GM18868 (cell line): ENCODE results near the gene ZEB2.

Source experiments
- ATAC-seq: cut with Tn5 transposase; IDR thresholded peaks from one replicate; pipeline ENCODE4 v1.9.1; 2021; ENCODE audit warnings: mild to moderate bottlenecking, moderate library complexity; ENCODE audit not compliant: unreplicated experiment

The ZEB2 gene

DNA sequence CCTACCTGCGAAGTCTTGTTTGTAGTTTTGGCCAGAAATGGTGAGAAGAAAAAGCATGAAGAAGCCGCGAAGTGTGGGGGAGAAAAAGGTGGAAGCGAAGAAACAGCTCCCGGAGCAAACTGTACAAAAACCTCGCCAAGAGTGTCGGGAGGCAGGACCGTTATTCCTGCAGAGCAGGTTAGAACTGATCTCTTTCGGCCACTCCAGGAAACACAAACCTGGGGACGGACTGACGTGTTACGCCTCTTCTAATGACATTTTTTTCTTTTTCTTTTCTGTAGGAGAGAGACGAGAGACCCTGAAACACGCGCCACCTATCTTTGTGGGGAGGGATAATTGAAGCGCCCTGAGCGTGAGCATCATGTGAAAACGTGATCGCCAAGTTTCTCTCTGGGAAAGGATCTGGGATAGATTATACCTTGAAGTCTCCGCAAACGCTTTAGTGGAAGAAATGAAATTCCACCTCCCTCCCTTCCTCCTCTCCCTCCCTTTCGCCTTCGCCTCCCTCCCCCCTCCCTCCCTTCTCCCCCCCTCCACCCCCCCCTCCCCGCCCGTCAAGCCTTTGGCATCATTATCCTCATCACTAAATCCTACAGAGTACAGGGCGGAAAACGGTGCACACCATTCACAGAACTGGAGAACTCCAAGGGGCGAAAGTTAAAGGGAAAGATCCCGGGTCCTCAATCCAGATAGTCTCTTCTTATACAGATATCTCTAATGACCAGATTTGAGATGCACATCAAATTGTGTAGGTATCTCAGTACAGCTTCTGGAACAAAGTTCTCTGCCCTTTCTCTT, at the start of gene ZEB2:
TSS of gene ZEB2 (minus strand) at position 186 of the 798 bp plus-strand sequence. CDS start 2,769 bp downstream, outside the sequence.
- no peak for ATAC-seq

DNA sequence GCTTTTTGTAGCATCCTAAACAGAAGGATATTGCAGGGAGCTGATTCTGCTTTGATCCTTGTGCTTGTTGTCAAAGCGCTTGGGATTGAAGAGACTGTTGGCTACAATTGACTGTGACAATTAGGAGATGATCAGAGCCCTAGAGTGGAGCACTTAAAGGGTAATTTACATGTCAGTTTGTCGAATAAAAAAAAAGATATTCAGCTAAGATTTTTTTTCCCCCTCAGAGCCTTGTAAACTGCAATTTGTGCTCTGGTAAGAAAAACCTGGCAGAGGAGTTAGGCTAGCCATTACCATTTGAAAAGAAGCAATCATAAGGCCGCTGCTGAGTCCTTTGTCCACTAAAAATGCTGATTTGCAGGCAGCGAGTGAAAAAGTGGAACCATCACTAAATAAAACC, 47.8 kb upstream of the ZEB2 start:
- no peak for ATAC-seq

DNA sequence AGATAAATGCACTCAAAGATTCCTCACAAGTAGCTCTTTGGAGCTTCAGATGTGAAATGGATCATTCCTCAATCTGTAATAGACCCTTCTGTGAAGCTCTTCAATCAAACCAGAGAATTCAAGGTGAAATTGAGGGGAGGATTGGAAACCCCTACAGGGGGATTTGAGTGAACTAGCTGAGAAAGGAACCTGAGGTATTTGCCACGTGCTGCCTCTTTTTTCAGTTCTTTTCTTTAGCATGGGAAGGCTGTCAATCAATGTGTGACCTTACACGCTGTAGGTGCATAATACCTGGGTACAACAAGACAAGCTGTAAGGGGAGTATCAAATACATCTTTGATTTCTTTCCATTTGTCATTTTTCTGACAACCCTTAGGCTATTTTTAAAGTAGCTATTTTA, 46.5 kb upstream of the ZEB2 start:
- no peak for ATAC-seq

DNA sequence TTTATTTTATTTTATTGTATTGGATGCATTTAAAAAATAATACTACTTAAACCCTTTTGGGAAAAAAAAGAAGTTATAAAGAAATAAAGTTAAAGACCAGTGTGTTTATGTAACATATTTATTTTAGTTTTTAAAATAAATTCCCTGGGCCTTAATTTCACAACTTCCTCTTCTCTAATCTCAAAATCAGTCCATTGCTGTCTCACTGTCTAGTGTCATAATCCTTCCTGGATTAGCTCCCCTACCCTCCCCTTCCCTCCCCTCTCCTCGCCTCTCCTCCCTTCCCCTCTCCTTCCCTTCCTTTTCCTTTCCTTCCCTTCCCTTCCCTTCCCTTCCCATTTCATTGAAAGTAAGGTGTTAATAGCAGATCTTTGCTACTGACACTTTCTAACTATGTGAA, 40.3 kb upstream of the ZEB2 start:
- no peak for ATAC-seq

DNA sequence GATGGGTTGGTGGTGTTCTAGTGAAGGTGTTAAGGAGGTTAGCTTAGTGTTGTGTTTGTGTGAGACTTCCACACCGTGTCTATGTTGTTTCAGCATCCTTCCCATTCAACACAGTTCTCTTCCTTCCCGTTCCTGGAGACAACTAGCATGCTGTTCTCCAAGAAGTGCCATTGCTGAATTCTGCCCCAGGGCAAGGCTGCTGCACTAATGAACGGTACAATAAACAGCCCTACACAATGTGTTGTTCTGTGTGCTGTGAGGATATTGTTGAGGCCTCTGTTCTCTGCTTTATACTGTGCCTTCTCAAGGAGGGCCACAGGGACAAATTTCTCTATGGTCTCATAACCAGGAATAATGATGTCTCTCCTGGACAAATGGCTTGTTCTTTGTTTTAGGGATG, 39.8 kb upstream of the ZEB2 start:
- no peak for ATAC-seq

DNA sequence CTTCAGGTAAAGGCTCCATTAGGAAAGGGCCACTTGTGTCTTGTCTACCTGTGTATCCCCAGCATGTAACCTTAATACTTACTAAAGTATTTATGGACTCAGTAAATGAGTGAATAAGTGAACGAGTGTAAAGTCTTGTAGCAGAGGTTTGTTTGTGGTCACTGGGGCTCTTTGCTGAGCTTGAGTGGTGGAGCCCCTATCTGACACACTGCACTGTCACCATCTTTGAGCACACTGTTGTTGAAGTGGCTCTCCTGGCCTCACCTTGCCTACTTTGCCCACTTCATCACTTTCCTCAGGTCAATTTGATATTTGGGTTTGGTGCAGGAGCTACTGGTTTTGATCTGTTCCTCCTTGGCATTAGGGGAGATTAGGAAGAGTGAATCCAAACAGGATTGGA, 39.3 kb upstream of the ZEB2 start:
- ATAC-seq = no peak

DNA sequence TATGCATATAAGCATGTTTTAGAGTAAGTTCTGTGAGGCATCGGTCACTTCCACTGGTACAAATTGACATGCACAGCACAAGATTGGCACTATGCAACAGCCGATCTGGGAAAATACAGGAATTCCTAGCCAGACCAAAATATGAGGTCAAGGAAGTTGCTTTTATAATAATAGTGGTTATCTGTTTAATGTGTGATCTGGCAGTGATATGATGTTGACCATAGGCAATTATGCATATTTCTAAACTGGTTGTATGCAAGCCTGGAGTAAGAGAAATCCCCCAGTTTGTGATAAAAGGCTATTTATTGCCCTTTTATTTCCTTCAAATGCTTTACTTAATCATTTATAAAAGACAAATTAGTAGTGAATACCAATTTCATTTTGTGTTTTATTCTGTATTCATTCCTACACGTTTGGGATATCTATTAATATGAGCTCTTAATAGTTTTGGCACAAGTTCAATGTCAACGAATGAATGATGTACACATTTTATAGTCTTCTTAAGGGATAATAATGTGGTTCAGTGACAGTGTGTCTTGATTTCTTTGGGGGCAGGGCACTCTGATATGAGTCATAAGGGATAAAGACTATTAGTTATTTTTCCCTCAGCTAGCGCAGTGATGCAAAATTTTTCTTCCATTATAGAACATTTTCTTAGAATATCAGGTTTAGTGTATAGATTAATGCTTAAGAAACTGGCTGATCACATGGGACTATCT, 34.7 kb upstream of the ZEB2 start:
- no peak for ATAC-seq

DNA sequence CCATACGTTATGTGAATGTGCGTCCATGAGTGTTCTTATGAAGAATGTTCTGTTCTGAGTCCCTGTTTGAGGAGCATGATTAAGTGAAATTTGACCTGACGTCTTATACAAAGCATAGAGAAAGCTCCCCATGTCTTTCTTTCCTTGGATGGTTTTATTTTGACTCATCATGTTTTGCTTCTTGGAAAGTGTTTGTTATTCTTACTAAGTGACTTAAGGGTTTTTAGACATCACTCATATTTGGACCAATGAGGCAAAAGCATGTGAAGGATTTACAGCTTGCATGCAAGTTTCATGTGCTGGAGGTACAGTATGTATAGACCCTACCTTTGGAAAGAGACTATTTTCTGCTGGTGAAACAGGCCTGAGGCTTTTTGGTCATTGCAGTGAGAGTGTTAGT, 33.5 kb upstream of the ZEB2 start:
- no peak for ATAC-seq

DNA sequence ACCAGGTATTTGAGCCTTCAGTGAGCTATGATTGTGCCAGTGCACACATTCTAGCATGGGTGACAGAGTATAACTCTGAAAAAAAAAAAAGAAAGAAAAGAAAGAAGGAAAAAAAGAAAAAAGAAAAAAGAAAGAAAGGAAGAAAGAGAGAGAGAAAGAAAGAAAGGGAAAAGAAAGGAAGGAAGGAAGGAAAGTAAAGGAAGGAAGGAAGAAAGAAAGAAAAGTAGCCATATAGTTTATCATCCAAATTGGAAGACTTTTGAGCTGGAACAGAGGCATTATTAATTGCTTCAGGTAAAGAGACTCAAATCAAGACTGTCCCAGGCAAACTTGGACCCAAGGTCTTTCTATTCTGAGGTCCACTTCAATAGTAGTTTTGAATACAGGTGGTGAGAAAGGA, 32.9 kb upstream of the ZEB2 start:
- no peak for ATAC-seq

DNA sequence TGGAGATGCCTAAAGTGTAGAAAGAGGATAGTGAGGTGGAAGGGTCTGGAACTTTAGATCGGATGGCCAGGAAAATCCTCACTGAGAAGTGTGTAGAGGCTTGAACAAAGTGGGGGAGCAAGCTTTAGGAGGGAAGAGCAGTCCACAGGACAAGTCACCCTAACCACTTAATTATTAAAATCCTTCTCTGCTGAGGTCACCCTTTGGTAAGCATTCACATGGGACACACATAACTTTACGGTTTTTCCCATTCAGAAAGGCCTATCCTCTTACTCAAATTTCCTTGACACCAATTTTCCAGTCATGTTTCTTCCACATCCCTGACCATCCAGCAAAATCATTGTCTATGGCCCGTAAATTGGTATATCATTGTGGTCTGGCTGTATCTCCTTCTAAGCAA, 31.0 kb upstream of the ZEB2 start:
- ATAC-seq = no peak

DNA sequence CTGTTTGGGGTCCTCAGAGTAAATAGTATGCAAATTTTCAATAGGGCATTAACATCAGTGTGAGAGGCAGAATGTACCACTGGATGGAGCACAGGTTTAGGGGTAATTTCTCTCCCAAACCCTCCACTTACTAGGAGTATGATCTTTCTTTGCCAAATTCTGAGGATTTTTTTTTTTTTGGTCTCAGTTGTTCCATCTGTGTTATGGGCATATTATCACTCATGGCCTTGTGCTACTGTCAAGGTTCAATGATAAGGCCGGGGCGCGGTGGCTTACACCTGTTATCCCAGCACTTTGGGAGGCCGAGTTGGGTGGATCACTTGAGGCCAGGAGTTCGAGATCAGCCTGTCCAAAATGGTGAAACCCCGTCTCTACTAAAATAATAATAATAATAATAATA, 30.2 kb upstream of the ZEB2 start:
- no peak for ATAC-seq

DNA sequence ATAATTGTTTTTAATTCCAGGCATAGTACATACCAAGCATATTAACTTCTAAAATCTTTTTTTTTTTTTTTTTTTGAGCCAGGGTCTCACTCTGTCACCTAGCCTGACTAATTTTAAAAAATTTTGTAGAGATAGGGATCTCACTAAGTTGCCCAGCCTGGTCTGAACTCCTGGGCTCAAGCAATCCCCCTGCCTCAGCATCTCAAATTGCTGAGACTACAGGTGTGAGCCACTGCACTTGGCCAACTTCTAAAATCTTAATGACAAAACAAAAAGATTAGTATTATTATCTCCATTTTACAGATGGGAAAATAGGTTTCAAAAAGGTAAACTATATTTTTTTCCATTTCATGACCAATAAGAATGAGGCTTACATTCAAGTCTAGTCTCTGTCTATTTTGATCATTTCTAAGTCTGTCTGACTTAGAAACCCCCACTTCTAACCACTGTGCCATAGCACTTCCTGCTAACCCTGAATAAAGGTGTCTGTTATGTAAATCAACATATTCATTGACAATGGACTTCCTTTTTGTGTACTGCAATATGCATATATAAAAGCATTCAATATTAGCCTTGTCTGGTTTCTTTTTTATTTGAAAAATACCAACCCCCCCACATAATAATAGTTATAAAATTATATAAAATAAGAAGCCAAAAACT, 28.7 kb upstream of the ZEB2 start:
- ATAC-seq = no peak

DNA sequence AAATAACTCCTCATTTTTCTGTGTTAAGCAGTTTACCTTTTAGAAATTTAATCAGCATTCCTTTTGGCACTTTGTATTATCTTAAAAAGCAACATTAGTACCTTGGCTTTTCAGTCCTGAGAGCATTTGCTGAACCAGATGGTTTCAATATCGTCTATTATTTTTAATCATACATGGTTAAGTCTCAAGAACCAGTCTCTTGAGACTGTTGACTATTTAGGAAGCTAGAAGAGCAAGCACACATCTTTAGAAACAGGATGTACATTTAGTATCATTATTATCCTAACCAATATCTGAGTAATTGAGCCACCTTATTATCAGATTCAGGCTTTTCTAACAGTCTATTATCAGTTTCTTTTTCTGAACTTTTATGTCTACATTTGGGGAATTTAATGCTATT, 28.2 kb upstream of the ZEB2 start:
- no peak for ATAC-seq

DNA sequence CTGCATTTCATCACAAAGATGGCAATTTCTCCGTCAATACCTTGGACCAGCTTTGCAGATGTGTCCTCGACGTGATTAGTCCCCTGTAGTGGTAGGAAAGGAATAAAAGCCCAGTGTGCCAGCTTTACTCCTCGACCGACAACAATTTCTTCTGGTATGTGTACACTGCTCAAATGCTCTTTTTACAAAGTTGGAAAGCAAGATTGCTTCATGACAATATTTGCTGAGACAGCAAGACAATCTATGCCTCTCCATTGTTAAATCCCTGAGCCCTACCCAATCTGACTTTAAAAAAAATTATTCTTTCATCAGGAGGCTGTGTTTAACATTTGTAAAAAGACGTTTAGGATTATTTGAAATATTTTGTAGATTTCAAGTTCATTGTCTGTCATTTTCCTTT, 27.6 kb upstream of the ZEB2 start:
- ATAC-seq = no peak

DNA sequence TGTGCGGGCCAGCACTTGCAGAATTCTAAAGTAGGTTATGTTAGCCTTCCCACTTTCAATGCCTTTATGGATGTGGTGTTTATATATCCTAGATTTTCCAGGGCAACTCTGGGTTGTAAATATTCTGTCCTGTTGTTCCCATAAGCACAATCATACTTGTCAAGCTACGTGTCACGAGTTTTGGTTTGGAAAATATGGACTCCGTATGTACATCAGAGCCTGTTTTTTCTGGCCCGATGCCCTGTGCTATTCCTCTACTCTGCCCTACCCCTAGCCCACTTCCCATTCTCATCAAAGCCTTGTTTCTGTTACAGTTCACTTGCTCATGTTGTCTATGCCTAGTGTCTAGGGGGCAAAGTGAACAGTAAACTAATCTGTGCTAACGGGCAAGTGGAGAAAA, 27.0 kb upstream of the ZEB2 start:
- ATAC-seq = no peak

DNA sequence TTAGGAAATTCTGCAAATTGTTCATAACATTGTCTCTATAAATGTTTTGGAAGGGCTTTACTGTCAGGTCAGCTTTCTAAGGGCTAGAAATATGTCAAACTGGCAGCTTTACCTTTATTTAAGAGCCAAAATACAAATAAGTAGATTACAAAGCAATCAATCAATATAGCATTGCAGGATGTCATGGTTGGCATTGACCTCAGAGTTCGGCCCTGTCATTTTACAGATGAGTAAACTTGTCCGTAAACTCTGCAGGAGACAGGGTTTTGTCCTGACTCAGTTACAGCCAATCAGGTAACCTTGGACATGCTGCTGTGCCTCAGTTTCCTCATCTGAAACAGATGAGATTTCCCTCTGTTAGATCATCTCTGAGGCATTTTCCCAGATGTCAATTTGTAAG, 25.9 kb upstream of the ZEB2 start:
- ATAC-seq = no peak

DNA sequence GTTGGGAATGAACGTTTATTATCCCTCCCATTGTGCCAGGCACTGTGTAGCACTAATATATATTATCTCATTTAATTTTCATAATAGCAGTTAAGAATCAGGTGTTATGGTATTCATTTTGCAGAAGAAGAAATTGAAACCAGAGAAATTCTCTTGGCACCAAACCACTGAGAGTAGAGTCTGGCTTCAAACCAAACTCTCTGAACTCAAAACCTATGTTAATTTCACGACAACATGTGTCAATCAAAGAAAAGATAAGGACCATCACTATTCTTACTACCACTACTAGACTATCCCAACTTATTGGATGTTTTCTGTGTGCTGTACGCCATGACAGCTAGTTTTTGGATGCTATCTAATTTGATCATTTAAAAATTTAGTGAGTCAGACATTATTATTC, 24.1 kb upstream of the ZEB2 start:
- ATAC-seq = no peak

DNA sequence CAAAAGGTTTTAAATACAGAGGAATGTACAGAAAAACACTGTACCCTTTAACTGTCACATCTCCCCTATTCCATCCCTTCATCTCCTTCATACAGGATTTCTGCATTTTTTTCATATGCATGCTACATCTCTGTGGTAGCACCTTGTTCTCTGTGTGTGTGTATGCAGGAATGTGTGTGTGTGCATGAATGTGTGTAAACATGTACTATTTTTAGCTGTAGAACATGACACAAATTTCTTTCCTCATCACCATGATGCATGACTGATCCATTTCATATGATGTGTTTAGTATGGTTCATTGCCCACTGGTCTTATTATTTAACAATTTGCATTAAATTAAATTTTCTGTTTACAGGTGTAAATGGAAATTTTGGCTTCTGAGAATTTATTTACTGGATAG, 21.5 kb upstream of the ZEB2 start:
- ATAC-seq = no peak

DNA sequence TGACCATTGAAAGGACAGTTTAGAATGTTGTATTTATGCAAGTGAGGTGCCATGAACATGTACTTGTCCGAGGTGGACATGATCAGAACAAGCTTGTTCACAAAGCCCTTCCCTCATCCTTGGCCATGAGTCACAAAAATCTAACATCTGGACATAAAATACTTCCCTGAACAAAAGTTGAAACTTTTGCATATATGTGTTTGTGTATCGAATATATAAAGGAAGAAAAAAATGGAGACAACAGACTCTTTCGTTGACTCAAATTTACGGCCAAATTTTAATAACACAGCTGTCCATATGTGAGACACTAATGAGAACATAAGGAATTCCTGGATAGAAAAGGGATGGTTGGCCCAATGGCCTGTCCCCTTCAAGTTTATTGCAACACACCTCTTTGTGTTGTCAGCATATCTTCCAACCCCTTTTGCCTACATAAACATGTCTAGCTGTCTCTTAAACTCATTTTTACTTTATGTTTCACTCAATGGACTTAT, 19.4 kb upstream of the ZEB2 start:
- ATAC-seq = no peak

DNA sequence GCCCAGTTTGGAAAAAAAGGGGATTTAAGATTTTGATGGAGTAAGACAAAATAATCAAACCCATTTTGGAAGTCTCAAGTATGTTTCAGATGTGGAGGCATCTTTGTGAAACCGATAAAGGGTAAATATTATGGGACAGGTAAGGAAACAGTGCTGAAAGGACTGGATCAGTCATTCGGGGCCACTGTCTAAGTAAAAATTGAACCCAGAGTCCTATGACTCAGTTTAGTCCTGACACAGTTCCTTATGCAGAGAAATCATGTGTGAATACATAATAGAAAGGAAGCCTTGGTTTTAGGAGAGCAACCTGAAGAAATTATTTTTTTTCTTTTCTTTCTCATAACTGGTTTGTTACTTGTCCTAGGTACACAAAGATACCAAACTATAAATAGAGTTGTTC, 15.4 kb upstream of the ZEB2 start:
- no peak for ATAC-seq

DNA sequence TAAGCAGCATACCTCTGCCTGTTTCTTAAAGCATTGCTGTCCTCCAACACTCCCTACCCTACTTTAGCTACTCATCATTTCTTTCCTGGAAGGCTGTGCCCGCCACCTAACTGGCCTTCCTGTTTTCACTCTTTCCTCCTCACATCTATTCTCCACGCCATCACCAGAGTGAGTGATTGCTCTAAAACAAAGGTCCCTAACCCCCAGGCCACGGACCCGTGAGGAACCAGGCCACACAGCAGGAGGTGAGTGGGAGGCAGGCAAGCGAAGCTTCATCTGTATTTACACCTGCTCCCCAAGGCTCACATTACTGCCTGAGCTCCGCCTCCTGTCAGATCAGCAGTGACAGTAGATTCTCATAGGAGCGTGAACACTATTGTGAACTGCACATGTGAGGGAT, 13.3 kb upstream of the ZEB2 start:
- ATAC-seq = no peak

DNA sequence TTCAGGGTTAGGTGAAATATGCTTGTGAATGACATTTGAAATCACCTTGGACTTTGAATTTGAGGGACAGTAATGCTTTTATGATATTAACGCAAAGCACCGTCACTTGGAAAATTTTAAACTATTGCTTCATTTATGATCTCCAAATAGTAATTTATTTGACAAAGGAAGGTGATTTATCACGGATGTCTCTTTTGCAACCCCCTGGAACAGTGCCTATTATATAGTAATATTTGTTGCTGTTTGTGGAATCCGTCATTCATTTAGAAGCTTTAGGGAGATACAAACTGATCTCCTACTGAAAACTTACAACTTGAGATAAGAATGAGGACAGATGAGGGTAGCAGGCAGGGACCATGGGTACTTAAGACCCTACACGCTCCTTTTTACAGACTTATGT, 10.7 kb upstream of the ZEB2 start:
- no peak for ATAC-seq
